Muscle layer of duodenum (tissue), 2 donors: ENCODE results near the gene DNAH12.

Source experiments
- H3K27ac ChIP-seq: one replicate; pipeline ENCODE4 v1.7.0; 2013; ENCODE audit warnings: mild to moderate bottlenecking, low read length
- H3K27me3 ChIP-seq: one replicate; pipeline ENCODE4 v1.7.0; 2013; ENCODE audit warnings: low read depth, mild to moderate bottlenecking, control low read depth, low read length
- H3K36me3 ChIP-seq, 2 donors: one replicate each; pipeline ENCODE4 v1.7.0; 2013; ENCODE audit warnings: low read length in 2 of 2, control low read depth in 1 of 2, mild to moderate bottlenecking in 1 of 2; ENCODE audit not compliant: insufficient read depth in 2 of 2, control insufficient read depth in 1 of 2
- H3K4me1 ChIP-seq, 2 donors: one replicate each; pipeline ENCODE4 v1.7.0; 2013; ENCODE audit warnings: low read length in 2 of 2, mild to moderate bottlenecking in 2 of 2, control low read depth in 1 of 2, moderate library complexity in 1 of 2; ENCODE audit not compliant: insufficient read depth in 2 of 2, control insufficient read depth in 1 of 2
- H3K4me3 ChIP-seq, 2 donors: one replicate each; pipeline ENCODE4 v1.7.0; 2013; ENCODE audit warnings: low read length in 2 of 2, low read depth in 1 of 2, mild to moderate bottlenecking in 1 of 2
- H3K9me3 ChIP-seq, 2 donors: one replicate each; pipeline ENCODE4 v1.7.0; 2013; ENCODE audit warnings: low read length in 2 of 2, control low read depth in 1 of 2, mild to moderate bottlenecking in 1 of 2; ENCODE audit not compliant: control insufficient read depth in 1 of 2
- donor health status: healthy.

The DNAH12 gene

DNA sequence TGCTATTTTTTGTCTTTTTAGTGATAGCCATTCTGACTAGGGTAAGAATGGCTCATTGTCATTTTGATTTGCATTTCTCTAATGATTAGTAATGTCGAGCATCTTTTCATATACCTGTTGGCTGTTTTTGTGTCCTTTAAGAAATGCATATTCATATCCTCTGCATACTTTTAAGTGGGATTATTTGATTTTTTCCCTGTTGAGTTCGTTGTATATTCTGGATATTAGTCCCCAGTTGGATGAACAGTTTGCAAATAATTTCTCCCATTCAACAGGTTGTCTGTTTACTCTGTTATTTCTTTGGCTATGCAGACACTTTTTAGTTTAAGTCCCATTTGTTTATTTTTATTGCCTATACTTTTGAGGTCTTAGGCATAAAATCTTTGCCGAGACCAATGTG lies 282.2 kb downstream of the DNAH12 start:
- H3K9me3 ChIP-seq: no peaks in the 10 kb centered on the region
- peaks cover 28 to 68% of the 10 kb centered on the region in 2 donors for H3K36me3 ChIP-seq
- H3K27ac ChIP-seq: no peak overlapping the region
- no peaks in the 10 kb centered on the region for H3K27me3 ChIP-seq
- H3K4me1 ChIP-seq: no peaks in the 10 kb centered on the region
- H3K4me3 ChIP-seq: no peak overlapping the region

DNA sequence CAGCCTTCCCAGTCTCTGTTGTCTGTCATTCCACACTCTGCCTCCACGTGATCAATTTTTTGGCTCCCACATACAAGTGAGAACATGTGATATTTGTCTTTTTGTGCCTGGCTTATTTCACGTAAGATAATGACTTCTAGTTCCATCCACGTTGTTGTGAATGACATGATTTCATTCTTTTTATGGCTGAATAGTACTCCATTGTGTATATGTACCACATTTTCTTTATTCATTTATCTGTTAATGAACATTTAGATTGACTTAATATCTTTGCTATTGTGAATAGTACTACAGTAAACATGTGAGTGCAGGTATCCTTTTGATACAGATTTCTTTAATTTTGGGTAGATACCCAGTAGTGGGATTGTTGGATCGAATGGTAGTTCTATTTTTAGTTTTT lies 283.0 kb downstream of the DNAH12 start:
- Histone ChIP-seq H3K27ac (no peak overlapping the region), H3K36me3 (peaks cover 28 to 64% of the 10 kb centered on the region in 2 donors), H3K9me3 (no peaks in the 10 kb centered on the region), H3K4me3 (no peak overlapping the region), H3K27me3 (no peaks in the 10 kb centered on the region), H3K4me1 (no peaks in the 10 kb centered on the region)

DNA sequence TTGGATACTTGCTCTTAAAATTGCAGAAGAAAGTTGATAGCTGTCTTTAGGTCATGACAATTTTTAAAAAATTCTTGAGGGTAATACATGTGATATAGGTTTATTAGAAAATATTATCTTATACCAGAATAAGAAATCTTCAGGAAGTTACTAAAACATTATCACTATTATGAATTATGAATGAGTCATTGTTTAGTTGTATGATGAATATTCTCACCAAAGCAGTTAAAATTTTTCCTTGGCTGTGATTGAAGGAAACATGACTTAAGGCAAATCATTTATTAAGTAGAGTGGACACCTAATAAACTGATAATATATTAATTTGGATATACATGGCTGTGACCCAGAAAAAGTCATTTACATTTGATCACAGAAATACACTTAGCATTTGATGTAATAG lies 286.5 kb downstream of the DNAH12 start:
- Histone ChIP-seq H3K27ac (no peak overlapping the region), H3K9me3 (no peaks in the 10 kb centered on the region), H3K27me3 (no peaks in the 10 kb centered on the region), H3K36me3 (peaks cover 28 to 48% of the 10 kb centered on the region in 2 donors), H3K4me1 (peaks cover 0 to 4% of the 10 kb centered on the region in 2 donors), H3K4me3 (no peak overlapping the region)

DNA sequence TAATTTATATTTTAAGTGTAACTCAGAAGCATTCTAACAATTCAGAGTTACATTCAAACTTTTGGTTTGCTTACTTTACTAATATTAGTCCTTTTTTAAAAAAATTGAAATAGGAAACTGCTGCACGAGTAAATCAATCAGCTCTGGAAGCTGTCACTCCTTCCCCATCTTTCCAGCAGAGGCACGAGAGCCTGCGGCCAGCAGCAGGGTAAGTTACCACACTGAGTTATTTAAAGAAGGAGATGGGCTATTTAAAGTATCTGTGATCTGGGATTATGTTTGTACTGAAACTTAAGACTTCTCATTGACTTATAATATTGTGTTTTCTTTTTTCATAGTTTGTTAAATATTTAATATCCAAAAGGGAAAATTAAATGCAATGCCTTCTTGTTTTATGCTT lies 287.3 kb downstream of the DNAH12 start:
- H3K27ac ChIP-seq: no peak overlapping the region
- no peak overlapping the region for H3K4me3 ChIP-seq
- H3K36me3 ChIP-seq: peaks cover 30 to 49% of the 10 kb centered on the region in 2 donors

DNA sequence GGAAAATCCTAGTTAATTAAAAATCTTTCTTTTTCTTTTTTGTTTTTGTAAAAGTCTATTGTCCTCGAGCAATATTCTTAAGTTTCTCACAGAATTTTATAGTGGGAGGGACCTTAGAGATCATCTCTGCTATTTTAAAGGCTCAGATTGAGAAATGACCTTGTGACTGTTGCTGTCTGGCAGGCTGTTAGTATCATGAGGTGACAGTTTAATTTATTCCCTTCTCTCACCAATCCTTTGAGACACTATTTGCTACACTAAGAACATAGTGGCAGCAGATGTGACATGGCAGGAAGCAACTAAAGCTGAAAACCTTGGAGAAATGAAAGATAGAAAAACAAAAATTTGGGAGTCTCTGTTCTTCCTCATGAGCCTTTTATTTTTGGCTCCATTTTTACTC lies 291.7 kb downstream of the DNAH12 start:
- Histone ChIP-seq H3K9me3 (no peaks in the 10 kb centered on the region), H3K36me3 (peaks cover 29 to 40% of the 10 kb centered on the region in 2 donors), H3K4me3 (no peak overlapping the region), H3K27me3 (no peaks in the 10 kb centered on the region), H3K27ac (no peak overlapping the region), H3K4me1 (peaks cover 0 to 7% of the 10 kb centered on the region in 2 donors)

More for the DNA sequence above, 287.3 kb downstream of the DNAH12 start:
- Histone ChIP-seq H3K27me3 (no peaks in the 10 kb centered on the region), H3K9me3 (no peaks in the 10 kb centered on the region), H3K4me1 (peaks cover 0 to 7% of the 10 kb centered on the region in 2 donors)

DNA sequence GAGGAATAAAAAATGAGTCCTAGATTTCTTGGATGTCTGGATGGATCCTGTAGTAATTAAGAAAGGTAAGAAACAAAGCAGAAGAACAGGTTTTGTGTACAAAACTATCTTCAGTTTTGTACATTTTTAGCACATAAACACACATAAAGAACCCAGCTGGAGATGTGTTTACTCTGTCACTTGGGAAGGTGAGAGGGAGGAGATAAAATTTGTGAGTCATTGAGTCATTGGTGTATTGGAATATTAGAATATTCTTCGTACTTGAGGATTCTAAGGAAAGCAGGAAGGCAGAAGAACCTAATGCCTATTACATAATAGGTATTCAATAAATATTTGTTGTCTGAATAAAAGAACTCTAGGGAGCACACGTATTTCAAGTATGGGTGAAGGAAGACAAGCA lies 299.2 kb downstream of the DNAH12 start:
- no peak overlapping the region for H3K4me3 ChIP-seq
- H3K9me3 ChIP-seq: no peaks in the 10 kb centered on the region
- no peaks in the 10 kb centered on the region for H3K27me3 ChIP-seq
- H3K27ac ChIP-seq: no peak overlapping the region
- H3K36me3 ChIP-seq: peaks cover 64 to 75% of the 10 kb centered on the region in 2 donors
- no peaks in the 10 kb centered on the region for H3K4me1 ChIP-seq
